ENCODE data around the gene ANKRD44. TPM values are rescaled to one million over a fixed set of nuclear protein-coding genes. Genes with fewer than 3 reads are reported as not detected.
"Not testable (repeated sequence)": the region's sequence is repeated elsewhere in the genome, so short reads cannot be mapped to it uniquely, and the experiment has no call there.

The ANKRD44 gene
- total RNA-seq, 2 donors from 2014 or later, result 7.0 to 7.9 TPM

DNA sequence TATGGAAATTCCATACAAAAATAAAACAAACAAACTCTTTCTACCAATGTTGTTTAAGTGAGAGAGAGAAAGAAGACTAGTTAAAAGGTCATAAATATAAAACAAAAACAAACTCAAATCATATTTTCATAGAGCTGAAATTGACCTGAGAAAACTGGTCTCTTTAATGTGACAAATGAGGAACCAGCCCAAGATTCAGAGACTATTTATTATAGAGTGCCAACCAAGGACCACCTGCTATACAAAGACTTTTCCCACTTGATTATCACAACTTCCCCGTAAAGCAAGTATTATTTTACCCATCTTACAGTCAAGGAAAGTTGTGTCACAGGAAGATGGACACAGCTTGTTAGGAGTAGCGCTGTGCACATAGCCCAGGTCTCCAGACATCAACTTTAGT, 13.3 kb downstream of the ANKRD44 start:
- TF ChIP-seq CTCF (IDR thresholded peaks at IDR 0.05), result no peak
- no peak overlapping the region for H3K9ac ChIP-seq (ENCODE audit: low read depth in 2 of 2, low read length in 2 of 2)
- no peaks in the 10 kb centered on the region for H3K27me3 ChIP-seq
- DNase-seq, result no peak
- H3K4me1 ChIP-seq, result no peaks in the 10 kb centered on the region
- H3K36me3 ChIP-seq, result no peaks in the 10 kb centered on the region
- H3K27ac ChIP-seq, result peak overlapping the region; percentile 4
- H3K9me3 ChIP-seq, result no peaks in the 10 kb centered on the region
- intact Hi-C loops (cut with DNase I), result no loop called here
- no peak overlapping the region for H3K4me3 ChIP-seq

- Histone ChIP-seq H3K27ac (peak overlapping the region; percentile 4), H3K4me1 (no peaks in the 10 kb centered on the region), H3K36me3 (no peaks in the 10 kb centered on the region), H3K4me3 (no peak overlapping the region), H3K9me3 (no peaks in the 10 kb centered on the region), H3K27me3 (no peaks in the 10 kb centered on the region), H3K9ac (ENCODE audit: low read depth in 2 of 2, low read length in 2 of 2) (no peak overlapping the region)
- DNase-seq, result no peak
- TF ChIP-seq CTCF (IDR thresholded peaks at IDR 0.05), result no peak
- intact Hi-C loops (cut with DNase I), result no loop called here
These were observed 13.7 kb downstream of the ANKRD44 start for GRCh38 chr2:197296835-197297234.

- no peak for DNase-seq
- H3K4me3 ChIP-seq, result no peak overlapping the region
- intact Hi-C loops (cut with DNase I), result no loop called here
- no peaks in the 10 kb centered on the region for H3K9me3 ChIP-seq
- H3K9ac ChIP-seq (ENCODE audit: low read depth in 2 of 2, low read length in 2 of 2), result no peak overlapping the region
- H3K27ac ChIP-seq, result peak overlapping the region; percentile 31
- H3K36me3 ChIP-seq, result no peaks in the 10 kb centered on the region
- H3K4me1 ChIP-seq, result no peaks in the 10 kb centered on the region
- H3K27me3 ChIP-seq, result no peaks in the 10 kb centered on the region
- TF ChIP-seq CTCF (IDR thresholded peaks at IDR 0.05), result no peak
These were observed 16.3 kb downstream of the ANKRD44 start for GRCh38 chr2:197294260-197294659.

- no peak overlapping the region for H3K9ac ChIP-seq (ENCODE audit: low read depth in 2 of 2, low read length in 2 of 2)
These were observed 17.1 kb downstream of the ANKRD44 start for GRCh38 chr2:197293252-197294007.

DNA sequence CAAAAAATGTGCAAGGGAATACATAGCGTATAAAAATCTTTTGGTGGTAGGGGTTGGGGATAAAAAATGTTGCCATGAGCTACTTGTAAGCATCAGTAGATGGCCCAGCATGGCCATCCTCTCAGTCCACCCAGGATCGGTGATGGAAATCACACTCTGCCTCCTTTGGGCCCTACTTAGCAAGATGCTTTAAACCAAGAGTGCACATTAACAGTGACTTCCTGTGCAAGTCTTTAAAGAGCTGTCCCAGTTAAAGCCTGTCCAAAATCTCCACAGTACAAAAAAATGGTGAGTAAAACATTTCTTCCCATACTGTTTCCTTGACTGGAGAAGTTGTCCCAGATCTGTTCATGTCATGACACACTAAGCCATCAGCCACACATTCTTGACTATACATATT, 18.0 kb downstream of the ANKRD44 start:
- no peaks in the 10 kb centered on the region for H3K4me1 ChIP-seq
- intact Hi-C loops (cut with DNase I), result no loop called here
- H3K9ac ChIP-seq (ENCODE audit: low read depth in 2 of 2, low read length in 2 of 2), result no peak overlapping the region
- no peak for DNase-seq
- H3K4me3 ChIP-seq, result no peak overlapping the region
- H3K9me3 ChIP-seq, result no peaks in the 10 kb centered on the region
- H3K36me3 ChIP-seq, result no peaks in the 10 kb centered on the region
- no peak for TF ChIP-seq CTCF (IDR thresholded peaks at IDR 0.05)
- no peaks in the 10 kb centered on the region for H3K27me3 ChIP-seq
- H3K27ac ChIP-seq, result no peak overlapping the region

More at GRCh38 chr2:197293252-197294007, 17.1 kb downstream of the ANKRD44 start:
- Histone ChIP-seq H3K9me3 (no peaks in the 10 kb centered on the region), H3K36me3 (no peaks in the 10 kb centered on the region), H3K27me3 (no peaks in the 10 kb centered on the region), H3K4me1 (no peaks in the 10 kb centered on the region), H3K27ac (peak overlapping the region; percentile 31), H3K4me3 (no peak overlapping the region)
- no peak for TF ChIP-seq CTCF (IDR thresholded peaks at IDR 0.05)
- no peak for DNase-seq
- intact Hi-C loops (cut with DNase I), result no loop called here

DNA sequence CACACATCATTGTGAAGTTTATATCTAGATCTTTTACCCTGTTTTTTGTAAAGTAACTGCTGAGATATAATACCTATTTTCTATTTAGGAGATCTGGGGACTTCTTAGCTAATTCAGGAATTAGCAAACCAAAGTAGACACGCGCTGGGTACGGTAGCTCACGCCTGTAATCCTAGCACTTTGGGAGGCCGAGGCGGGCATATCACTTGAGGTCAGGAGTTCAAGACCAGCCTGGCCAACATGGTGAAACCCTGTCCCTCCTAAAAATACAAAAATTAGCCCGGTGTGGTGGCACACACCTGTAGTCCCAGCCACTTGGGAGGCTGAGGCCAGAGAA, 23.0 kb downstream of the ANKRD44 start:
- intact Hi-C loops (cut with DNase I); H3K9me3 ChIP-seq: not testable (repeated sequence)

More for the DNA sequence above, 23.0 kb downstream of the ANKRD44 start:
- not testable (repeated sequence) for H3K4me1 ChIP-seq; H3K27me3 ChIP-seq; H3K27ac ChIP-seq; H3K9ac ChIP-seq (ENCODE audit: low read depth in 2 of 2, low read length in 2 of 2); H3K4me3 ChIP-seq; DNase-seq; H3K36me3 ChIP-seq

Data from colonic mucosa (tissue), 4 donors.